Upper lobe of left lung (tissue), 4 donors: Measurements from ENCODE around the gene GLRA3.

ENCODE experiments used
- EP300 ChIP-seq, 4 donors: sonication (generic); formaldehyde crosslinking; IDR thresholded peaks; one replicate each; pipeline ENCODE4 v1.5.1; 2017; ENCODE audit warnings: antibody characterized with exemption in 4 of 4, control low read depth in 2 of 4
- POLR2AphosphoS5 ChIP-seq, 2 donors: sonication (generic); formaldehyde crosslinking; IDR thresholded peaks; one replicate each; pipeline ENCODE4 v1.5.1; 2017; ENCODE audit warnings: antibody characterized with exemption in 2 of 2
- TF ChIP-seq, protein P1 (sequence below), 6 experiments: fragments of 450-650 bp in 4 of 6; fragments of 200-600 bp in 2 of 6; sonication (generic) in 2 of 6; IDR thresholded peaks; one replicate each; pipeline ENCODE4 v1.5.1; 2016 to 2019; ENCODE audit warnings: antibody characterized with exemption in 6 of 6

DNA sequence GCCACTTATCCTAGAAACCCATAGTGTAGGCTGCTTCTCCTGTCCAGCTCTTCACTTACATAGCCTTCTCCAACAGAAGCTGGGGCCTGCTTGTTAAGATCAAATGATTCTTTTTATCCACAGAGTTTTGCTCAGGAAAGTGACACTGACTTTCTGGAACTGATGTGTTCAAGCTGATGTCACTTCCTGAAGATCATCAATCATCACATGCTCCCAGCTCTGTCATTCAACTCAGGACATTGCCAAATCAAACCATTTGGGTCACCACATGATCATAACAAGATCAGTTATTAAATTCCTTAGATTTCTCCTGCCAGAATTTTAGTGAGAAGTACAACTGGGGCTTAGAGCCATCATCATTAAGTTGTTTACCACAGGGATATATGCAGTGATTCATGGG is 39.4 kb downstream of the GLRA3 start:
- TF ChIP-seq, protein P1, sequence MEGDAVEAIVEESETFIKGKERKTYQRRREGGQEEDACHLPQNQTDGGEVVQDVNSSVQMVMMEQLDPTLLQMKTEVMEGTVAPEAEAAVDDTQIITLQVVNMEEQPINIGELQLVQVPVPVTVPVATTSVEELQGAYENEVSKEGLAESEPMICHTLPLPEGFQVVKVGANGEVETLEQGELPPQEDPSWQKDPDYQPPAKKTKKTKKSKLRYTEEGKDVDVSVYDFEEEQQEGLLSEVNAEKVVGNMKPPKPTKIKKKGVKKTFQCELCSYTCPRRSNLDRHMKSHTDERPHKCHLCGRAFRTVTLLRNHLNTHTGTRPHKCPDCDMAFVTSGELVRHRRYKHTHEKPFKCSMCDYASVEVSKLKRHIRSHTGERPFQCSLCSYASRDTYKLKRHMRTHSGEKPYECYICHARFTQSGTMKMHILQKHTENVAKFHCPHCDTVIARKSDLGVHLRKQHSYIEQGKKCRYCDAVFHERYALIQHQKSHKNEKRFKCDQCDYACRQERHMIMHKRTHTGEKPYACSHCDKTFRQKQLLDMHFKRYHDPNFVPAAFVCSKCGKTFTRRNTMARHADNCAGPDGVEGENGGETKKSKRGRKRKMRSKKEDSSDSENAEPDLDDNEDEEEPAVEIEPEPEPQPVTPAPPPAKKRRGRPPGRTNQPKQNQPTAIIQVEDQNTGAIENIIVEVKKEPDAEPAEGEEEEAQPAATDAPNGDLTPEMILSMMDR (IDR thresholded peaks at IDR 0.05) = no peak
- TF ChIP-seq EP300 (IDR thresholded peaks at IDR 0.05) (no peak), POLR2AphosphoS5 (IDR thresholded peaks at IDR 0.05) (no peak)
